H9 (cell line): ENCODE measurements around the gene HIPK2. TPM values are rescaled to one million over a fixed set of nuclear protein-coding genes. Genes with fewer than 3 reads are reported as not detected.

Experiments used
- DNase-seq: peaks from one replicate; pipeline ENCODE4 v3.0.0-alpha.2; 2017
- H2AFZ ChIP-seq: one replicate; pipeline ENCODE4 v1.6.1; 2013; ENCODE audit warnings: mild to moderate bottlenecking, low read length, control low read depth, moderate library complexity
- H2AK5ac ChIP-seq: 2 replicates; pipeline ENCODE4 v1.6.1; 2013; ENCODE audit warnings: low read length, control low read depth, mixed read lengths; ENCODE audit not compliant: insufficient read length
- H2BK120ac ChIP-seq: one replicate; pipeline ENCODE4 v1.6.1; 2013; ENCODE audit warnings: low read depth, mild to moderate bottlenecking, low read length, control low read depth, inconsistent platforms; ENCODE audit not compliant: poor library complexity, severe bottlenecking
- H2BK12ac ChIP-seq: 2 replicates; pipeline ENCODE4 v1.6.1; 2013; ENCODE audit warnings: low read length, control low read depth, mixed read lengths, low read depth; ENCODE audit not compliant: insufficient read length
- H2BK15ac ChIP-seq: 2 replicates; pipeline ENCODE4 v1.6.1; 2013; ENCODE audit warnings: low read depth, low read length, control low read depth
- H2BK20ac ChIP-seq: one replicate; pipeline ENCODE4 v1.6.1; 2013; ENCODE audit warnings: low read depth, mild to moderate bottlenecking, low read length, control low read depth, inconsistent platforms; ENCODE audit not compliant: poor library complexity, severe bottlenecking
- H2BK5ac ChIP-seq: 2 replicates; pipeline ENCODE4 v1.6.1; 2013; ENCODE audit warnings: low read length, control low read depth, mixed read lengths; ENCODE audit not compliant: insufficient read length
- H3K14ac ChIP-seq: 2 replicates; pipeline ENCODE4 v1.6.1; 2013; ENCODE audit warnings: low read length, control low read depth; ENCODE audit not compliant: insufficient read depth
- H3K18ac ChIP-seq: 2 replicates; pipeline ENCODE4 v1.6.1; 2013; ENCODE audit warnings: low read depth, mild to moderate bottlenecking, mixed read lengths, low read length, control low read depth; ENCODE audit not compliant: insufficient read length
- H3K23ac ChIP-seq: 2 replicates; pipeline ENCODE4 v1.6.1; 2013; ENCODE audit warnings: low read length, control low read depth, mixed read lengths, low read depth; ENCODE audit not compliant: insufficient read length
- H3K23me2 ChIP-seq: 2 replicates; pipeline ENCODE4 v1.6.1; 2013; ENCODE audit warnings: low read depth, mild to moderate bottlenecking, mixed read lengths, low read length, control low read depth; ENCODE audit not compliant: insufficient read length, poor library complexity, severe bottlenecking
- H3K27ac ChIP-seq: 2 replicates; pipeline ENCODE4 v1.5.1; 2013; ENCODE audit warnings: low read length, control low read depth, mixed read lengths, low read depth; ENCODE audit not compliant: insufficient read length
- H3K27me3 ChIP-seq: 2 replicates; pipeline ENCODE4 v1.6.1; 2013; ENCODE audit warnings: low read length, control low read depth, inconsistent platforms; ENCODE audit not compliant: insufficient read depth
- H3K4ac ChIP-seq: 2 replicates; pipeline ENCODE4 v1.6.1; 2013; ENCODE audit warnings: low read depth, mild to moderate bottlenecking, control low read depth, inconsistent platforms, low read length, moderate library complexity
- H3K4me1 ChIP-seq: 2 replicates; pipeline ENCODE4 v1.6.1; 2013; ENCODE audit warnings: low read length, control low read depth, inconsistent platforms; ENCODE audit not compliant: insufficient read depth
- H3K4me2 ChIP-seq: 2 replicates; pipeline ENCODE4 v1.6.1; 2013; ENCODE audit warnings: low read length, control low read depth, mixed read lengths; ENCODE audit not compliant: insufficient read length, insufficient read depth
- H3K56ac ChIP-seq: 2 replicates; pipeline ENCODE4 v1.6.1; 2013; ENCODE audit warnings: low read depth, mild to moderate bottlenecking, mixed read lengths, low read length, control low read depth; ENCODE audit not compliant: insufficient read length
- H3K79me1 ChIP-seq: 2 replicates; pipeline ENCODE4 v1.6.1; 2013; ENCODE audit warnings: low read depth, mild to moderate bottlenecking, moderate library complexity, low read length, control low read depth, inconsistent platforms; ENCODE audit not compliant: insufficient read depth, poor library complexity, severe bottlenecking
- H3K79me2 ChIP-seq: 2 replicates; pipeline ENCODE4 v1.6.1; 2013; ENCODE audit warnings: low read length, control low read depth, inconsistent platforms; ENCODE audit not compliant: insufficient read depth
- H3K9ac ChIP-seq: 2 replicates; pipeline ENCODE4 v1.6.1; 2013; ENCODE audit warnings: low read length, control low read depth, mixed read lengths; ENCODE audit not compliant: insufficient read length; ENCODE audit errors: extremely low read depth
- H3K9me3 ChIP-seq: one replicate; pipeline ENCODE4 v1.6.1; 2013; ENCODE audit warnings: low read depth, low read length, inconsistent platforms; ENCODE audit not compliant: control insufficient read depth
- H3T11ph ChIP-seq: one replicate; pipeline ENCODE4 v1.6.1; 2013; ENCODE audit warnings: mild to moderate bottlenecking, low read length, control low read depth, inconsistent platforms
- H4K20me1 ChIP-seq: one replicate; pipeline ENCODE4 v1.6.1; 2013; ENCODE audit not compliant: control insufficient read depth, insufficient read length, insufficient read depth
- H4K5ac ChIP-seq: 2 replicates; pipeline ENCODE4 v1.6.1; 2013; ENCODE audit warnings: low read depth, mild to moderate bottlenecking, mixed read lengths, low read length, control low read depth; ENCODE audit not compliant: insufficient read length
- H4K8ac ChIP-seq: replicated peaks from 2 replicates; pipeline ENCODE4 v1.6.1; 2013; ENCODE audit warnings: low read length, control low read depth, mixed read lengths, low read depth; ENCODE audit not compliant: insufficient read length
- H4K91ac ChIP-seq: 2 replicates; pipeline ENCODE4 v1.6.1; 2013; ENCODE audit warnings: low read depth, mild to moderate bottlenecking, moderate library complexity, mixed read lengths, low read length, control low read depth; ENCODE audit not compliant: insufficient read length
- H3K27ac Mint-ChIP-seq, 3 experiments: 2 replicates in 2 of 3; 3 replicates in 1 of 3; pipeline ENCODE4 v1.8.0; 2020 to 2021; ENCODE audit warnings: mixed read lengths in 3 of 3, mild to moderate bottlenecking in 1 of 3, moderate library complexity in 1 of 3
- H3K27me3 Mint-ChIP-seq: 2 replicates; pipeline ENCODE4 v1.8.0; 2021; ENCODE audit warnings: low read depth, mild to moderate bottlenecking, moderate library complexity, mixed read lengths
- H3K36me3 Mint-ChIP-seq, 3 experiments: 2 replicates in 2 of 3; 3 replicates in 1 of 3; pipeline ENCODE4 v1.8.0; 2020 to 2021; ENCODE audit warnings: low read depth in 3 of 3, mixed read lengths in 3 of 3; ENCODE audit not compliant: insufficient read depth in 1 of 3
- H3K4me1 Mint-ChIP-seq, 2 experiments: 2 replicates each; pipeline ENCODE4 v1.8.0; 2020; ENCODE audit warnings: mixed read lengths in 2 of 2
- H3K4me3 Mint-ChIP-seq, 2 experiments: 2 replicates in 1 of 2; 3 replicates in 1 of 2; pipeline ENCODE4 v1.8.0; 2020 to 2021; ENCODE audit warnings: mild to moderate bottlenecking in 2 of 2, mixed read lengths in 2 of 2, moderate library complexity in 1 of 2
- H3K9me3 Mint-ChIP-seq, 2 experiments: 2 replicates in 1 of 2; 3 replicates in 1 of 2; pipeline ENCODE4 v1.8.0; 2020; ENCODE audit warnings: mild to moderate bottlenecking in 2 of 2, mixed read lengths in 2 of 2, moderate library complexity in 1 of 2
- CTCF ChIP-seq: fragments of 200-600 bp; sonication (generic); conservative IDR thresholded peaks from 3 replicates; pipeline ENCODE4 v1.8.0; 2021; ENCODE audit warnings: antibody characterized with exemption, mild to moderate bottlenecking
- WGBS: extraction: QIAGEN DNeasy Blood & Tissue Kit; methylation state at CpG from one replicate; pipeline ENCODE4 v1.1.7; 2013; ENCODE audit warnings: missing lambda C conversion rate, low lambda C conversion rate, mixed read lengths; ENCODE audit not compliant: insufficient read length; ENCODE audit errors: extremely low coverage; 5-methylcytosine and 5-hydroxymethylcytosine counted together
- total RNA-seq: library from RNA; stranded (reverse); gene quantifications from 2 replicates; pipeline ENCODE4 v1.2.1, GENCODE V29; 2021

The HIPK2 gene
- total RNA-seq, 1 experiment from 2014 or later = 21.9 TPM

DNA sequence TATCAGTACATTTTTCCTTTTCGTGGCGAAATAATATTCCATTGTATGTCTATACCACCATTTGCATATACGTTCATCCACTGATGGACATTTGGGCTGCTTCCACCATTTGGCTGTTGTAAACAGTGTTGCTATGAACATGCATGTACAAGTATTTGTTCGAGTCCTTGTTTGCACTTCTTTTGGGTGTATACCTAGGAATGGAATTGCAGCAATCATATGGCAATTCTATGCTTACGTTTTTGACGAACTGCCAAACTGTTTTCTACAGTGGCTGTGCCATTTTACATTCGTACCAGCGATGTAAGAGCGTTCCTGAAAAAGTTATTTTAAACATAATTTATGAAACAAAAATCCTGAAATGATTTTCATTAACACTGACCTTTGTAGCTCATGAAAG is 79.5 kb downstream of the HIPK2 start:
- Histone ChIP-seq H2BK120ac (no peak overlapping the region), H3K56ac (no peak overlapping the region), H3K27ac (no peak overlapping the region), H4K91ac (no peak overlapping the region), H2BK20ac (no peak overlapping the region), H3K79me1 (no peaks in the 10 kb centered on the region), H3K9ac (no peak overlapping the region), H3K79me2 (no peaks in the 10 kb centered on the region), H3T11ph (no peak overlapping the region), H3K4me2 (no peak overlapping the region), H3K4me1 (no peaks in the 10 kb centered on the region), H2BK12ac (no peak overlapping the region), H3K27me3 (no peaks in the 10 kb centered on the region), H4K20me1 (no peaks in the 10 kb centered on the region), H2BK15ac (no peak overlapping the region), H4K8ac (no peak overlapping the region), H2AK5ac (no peak overlapping the region), H3K9me3 (no peaks in the 10 kb centered on the region), H3K23me2 (no peaks in the 10 kb centered on the region), H3K14ac (no peak overlapping the region), H3K4ac (no peak overlapping the region), H3K23ac (no peak overlapping the region), H3K18ac (no peak overlapping the region), H4K5ac (no peak overlapping the region), H2BK5ac (no peak overlapping the region), H2AFZ (no peak overlapping the region)
- H3K36me3 Mint-ChIP-seq = no peaks in the 10 kb centered on the region
- no CpG with 5 or more reads among the region's 9 CpGs for WGBS
- no peaks in the 10 kb centered on the region for H3K27me3 Mint-ChIP-seq
- DNase-seq = no peak
- peaks cover 22 to 29% of the 10 kb centered on the region in 2 experiments for H3K4me1 Mint-ChIP-seq
- no peak overlapping the region for H3K4me3 Mint-ChIP-seq
- H3K27ac Mint-ChIP-seq = no peak overlapping the region
- no peak for TF ChIP-seq CTCF
- no peaks in the 10 kb centered on the region for H3K9me3 Mint-ChIP-seq
